22Rv1 (cell line): Measurements from ENCODE around the gene RNH1.

ENCODE experiments used
- CTCF ChIP-seq: fragments of 450-650 bp; IDR thresholded peaks from 2 replicates; pipeline ENCODE4 v1.5.1; 2017; ENCODE audit warnings: mild to moderate bottlenecking
- ZFX ChIP-seq: fragments of 450-650 bp; IDR thresholded peaks from 2 replicates; pipeline ENCODE4 v1.6.1; 2017; ENCODE audit warnings: antibody characterized with exemption, borderline replicate concordance

GRCh38 chr11:474914-475506 is 32.0 kb downstream of the RNH1 start:
- TF ChIP-seq CTCF: no peak
- TF ChIP-seq ZFX: no peak
